SK-N-MC (cell line): ENCODE results near the gene PTPRN2.

Source experiments
- EZH2 ChIP-seq: fragments of 200-600 bp; sonication (generic); IDR thresholded peaks from one replicate; pipeline ENCODE4 v1.6.1; 2017; ENCODE audit warnings: antibody characterized with exemption
- FOXP2 ChIP-seq: optimal IDR thresholded peaks from 2 replicates; pipeline ENCODE3; 2011; ENCODE audit warnings: mild to moderate bottlenecking, moderate library complexity; ENCODE audit not compliant: insufficient read depth; ENCODE audit errors: extremely low read length, control extremely low read depth
- POLR2AphosphoS5 ChIP-seq: IDR thresholded peaks from 2 replicates; pipeline ENCODE4 v1.6.1; 2012; ENCODE audit warnings: mild to moderate bottlenecking, low read depth, low read length, borderline replicate concordance

DNA sequence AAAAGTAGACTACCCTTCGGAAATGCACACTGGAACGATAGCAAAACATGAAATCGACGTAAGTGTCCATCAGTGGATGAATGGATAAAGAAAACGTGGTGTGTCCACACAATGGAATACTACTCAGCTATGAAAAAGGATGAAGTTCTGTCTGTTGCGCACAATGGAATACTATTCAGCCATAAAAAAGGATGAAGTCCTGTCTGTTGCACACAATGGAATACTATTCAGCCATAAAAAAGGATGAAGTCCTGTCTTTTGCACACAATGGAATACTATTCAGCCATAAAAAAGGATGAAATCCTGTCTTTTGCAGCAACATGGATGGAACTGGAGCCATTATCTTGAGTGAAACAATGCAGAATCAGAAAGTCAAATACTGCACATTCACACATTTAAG lies 591.8 kb downstream of the PTPRN2 start:
- no peak for TF ChIP-seq EZH2
- TF ChIP-seq POLR2AphosphoS5, result no peak
- TF ChIP-seq FOXP2, result no peak
